Left ventricle myocardium superior (tissue), 1 donor: ENCODE results near the gene IL1B. TPM values are rescaled to one million over a fixed set of nuclear protein-coding genes. Genes with fewer than 3 reads are reported as not detected.

Source experiments
- ATAC-seq: fragments of 200-7000 bp; cut with Tn5 transposase; one replicate; pipeline ENCODE4 v1.9.1; 2020; ENCODE audit warnings: mild to moderate bottlenecking, moderate library complexity
- DNase-seq: peaks from one replicate; pipeline ENCODE4 v3.0.0-alpha.2; 2020
- intact Hi-C: fragments of 100-400 bp; cut with micrococcal nuclease; formaldehyde crosslinking; loops from one replicate; pipeline ENCODE4 v1.11.0; 2022
- long read RNA-seq: library from polyadenylated mRNA; unstranded; transcript quantifications from one replicate; pipeline ENCODE4 v2.0.0, GENCODE V29; 2021
- total RNA-seq: library from RNA; stranded (reverse); fragmentation: NEBNext Ultra II Directional; extraction: Animal tissue kit (Norgen Biotek cat#: 25700); gene quantifications from one replicate; pipeline ENCODE4 v1.2.1, GENCODE V29; 2021
- donor health status: DM: no; HTN: yes; CAD: no; lungs with severe emphysema.

IL1B gene
- total RNA-seq: 0.37 TPM
- long read RNA-seq: 0 reads

DNA sequence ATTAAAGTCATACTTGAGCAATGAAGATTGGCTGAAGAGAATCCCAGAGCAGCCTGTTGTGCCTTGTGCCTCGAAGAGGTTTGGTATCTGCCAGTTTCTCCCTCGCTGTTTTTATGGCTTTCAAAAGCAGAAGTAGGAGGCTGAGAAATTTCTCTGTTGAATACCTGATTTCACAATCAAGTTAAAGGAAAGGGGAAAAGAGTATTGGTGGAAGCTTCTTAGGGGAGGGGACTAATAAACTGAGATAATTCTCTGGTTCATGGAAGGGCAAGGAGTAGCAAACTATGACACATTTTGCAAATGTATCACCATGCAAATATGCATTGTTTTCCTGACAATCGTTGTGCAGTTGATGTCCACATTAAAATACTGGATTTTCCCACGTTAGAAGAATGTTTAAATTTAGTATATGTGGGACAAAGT, at the start of gene IL1B:
Gene IL1B (minus strand): TSS at position 85 of the 423 bp plus-strand sequence. CDS start 550 bp downstream, outside the sequence.
- ATAC-seq: no peak
- DNase-seq: no peak
- intact Hi-C loops: no loop called here

DNA sequence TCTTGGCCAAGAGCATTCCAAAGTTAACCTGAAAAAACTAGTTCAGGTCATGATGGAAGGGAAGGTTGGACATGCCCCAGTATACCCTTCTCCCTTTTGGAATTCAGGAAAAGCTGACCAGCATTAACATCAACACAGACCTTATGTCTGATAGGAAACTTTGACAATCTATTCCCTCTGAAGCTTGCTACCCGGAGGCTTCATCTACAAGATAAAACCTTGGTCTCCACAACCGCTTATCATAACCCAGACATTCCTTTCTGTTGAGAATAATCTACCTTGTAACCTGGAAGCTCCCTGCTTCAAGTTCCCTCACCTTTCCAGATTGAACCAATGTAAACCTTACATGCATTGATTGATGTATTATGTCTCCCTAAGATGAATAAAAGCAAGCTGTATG, 49.7 kb upstream of the IL1B start:
- DNase-seq (no peak), ATAC-seq (no peak)
- intact Hi-C loops: loop anchor here (10.0 kb wide), 1 partner anchor 131 kb away; no protein-coding TSS in a partner anchor

DNA sequence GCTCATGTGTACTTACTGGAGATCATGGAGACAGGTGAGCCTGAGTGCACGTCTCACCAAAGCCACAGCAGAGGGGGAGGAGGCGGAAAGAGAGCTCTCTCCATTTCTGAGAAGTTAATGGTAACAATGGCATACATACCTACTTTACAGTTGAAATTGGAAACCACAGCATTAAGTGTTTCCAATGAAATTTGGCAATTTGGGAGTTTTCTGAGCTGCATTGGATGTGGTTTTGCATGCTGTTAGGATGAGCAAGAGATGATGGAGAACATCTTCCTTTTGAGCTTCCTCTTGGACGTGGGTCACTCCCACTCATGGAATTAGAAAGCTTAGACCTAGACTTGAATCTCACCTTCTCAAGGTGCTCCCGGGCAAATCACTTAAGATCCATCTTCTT, 48.9 kb upstream of the IL1B start:
- DNase-seq (no peak), ATAC-seq (no peak)
- intact Hi-C loops: loop anchor here (10.0 kb wide), 1 partner anchor 131 kb away; no protein-coding TSS in a partner anchor

DNA sequence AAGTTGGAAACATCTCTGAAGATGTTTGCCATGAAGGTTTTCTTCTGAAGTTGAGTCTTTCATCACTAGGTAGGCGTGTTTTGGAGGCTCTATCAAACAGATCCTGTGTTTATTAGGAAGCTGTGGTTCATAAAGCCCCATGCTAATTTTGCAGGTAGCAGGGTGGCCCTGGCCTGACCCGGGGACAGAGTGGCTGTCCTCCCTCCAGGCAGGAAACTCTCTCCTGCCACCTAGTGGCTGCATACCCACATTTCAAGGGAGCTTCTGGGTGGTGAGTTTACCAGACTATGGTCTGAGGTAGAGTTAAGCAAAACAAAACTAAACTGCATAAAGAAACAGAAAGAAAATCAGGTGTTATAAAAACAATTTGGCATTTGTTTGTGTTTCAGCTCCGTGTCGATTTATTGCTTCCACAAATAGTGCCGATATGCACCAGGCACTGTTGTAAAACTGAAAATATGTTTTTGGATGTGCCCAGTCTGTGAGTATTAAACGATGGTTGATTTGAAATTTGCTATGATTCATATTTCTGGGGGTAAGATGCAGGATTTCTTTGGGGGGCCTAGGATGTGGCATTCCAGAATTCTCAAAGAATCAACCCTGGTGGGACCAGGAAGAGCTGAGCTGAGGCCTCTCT, 48.4 kb upstream of the IL1B start:
- intact Hi-C loops: loop anchor here (10.0 kb wide), 1 partner anchor 130 kb away; no protein-coding TSS in a partner anchor
- no peak for DNase-seq

DNA sequence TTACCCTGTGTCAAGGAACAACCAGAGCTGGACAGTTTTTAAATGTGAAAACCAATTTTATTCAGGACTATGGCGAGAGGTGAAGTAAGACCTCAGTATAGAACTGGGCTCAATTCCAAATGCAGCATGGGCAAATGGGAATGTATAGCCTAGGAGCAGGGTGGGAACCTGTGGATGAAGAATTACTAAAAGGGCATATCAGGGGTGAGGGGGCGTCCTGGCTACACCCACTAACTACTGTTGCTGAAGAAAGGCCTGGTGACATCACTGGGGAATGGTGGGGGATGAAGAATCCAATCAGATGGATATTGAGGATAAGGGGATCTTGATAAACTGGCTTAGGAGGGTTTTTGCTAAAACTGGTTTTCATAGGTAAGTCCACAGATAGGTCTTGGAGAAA, 47.1 kb upstream of the IL1B start:
- no peak for DNase-seq
- ATAC-seq: no peak
- intact Hi-C loops: loop anchor here (10.0 kb wide), 1 partner anchor 129 kb away; no protein-coding TSS in a partner anchor

More for the DNA sequence above, 48.4 kb upstream of the IL1B start:
- peak; percentile 55 for ATAC-seq

DNA sequence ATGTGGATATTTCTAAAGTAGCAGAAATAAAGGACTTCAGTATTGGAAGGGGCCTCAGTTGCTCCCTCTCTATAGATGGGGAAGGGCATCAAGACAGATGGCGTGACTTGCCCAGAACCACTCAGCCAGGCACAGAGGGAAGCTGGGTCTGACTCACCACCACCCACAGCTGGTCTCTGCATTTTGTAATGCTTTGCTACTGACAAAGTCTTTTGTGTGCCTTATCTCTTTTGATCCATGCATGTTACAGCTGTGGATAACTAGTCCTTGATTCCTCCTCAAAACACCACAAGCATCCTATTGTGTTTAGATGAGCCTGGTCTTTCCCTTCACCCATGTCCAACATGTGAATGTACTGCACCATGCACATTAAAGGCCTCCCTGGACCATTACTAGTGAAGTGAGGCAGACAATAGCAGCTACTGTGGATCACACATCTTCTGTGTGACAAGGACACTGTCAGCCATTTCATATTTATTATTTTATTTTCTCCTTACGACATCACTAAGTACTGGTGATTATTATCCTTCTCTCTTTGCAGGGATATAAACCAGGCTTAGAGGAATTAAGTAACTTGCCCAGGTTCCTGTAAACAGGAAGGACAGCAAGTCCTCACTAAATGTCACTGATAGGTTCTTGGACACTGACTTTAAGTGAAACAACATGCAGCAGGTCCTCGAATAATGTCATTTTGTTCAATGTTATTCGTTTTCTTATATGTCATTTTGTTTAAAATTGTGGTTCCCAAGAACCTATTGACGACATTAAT, 44.8 kb upstream of the IL1B start:
- DNase-seq: no peak
- peak; percentile 28 for ATAC-seq
- intact Hi-C loops: loop anchor here (10.0 kb wide), 1 partner anchor 127 kb away; no protein-coding TSS in a partner anchor

DNA sequence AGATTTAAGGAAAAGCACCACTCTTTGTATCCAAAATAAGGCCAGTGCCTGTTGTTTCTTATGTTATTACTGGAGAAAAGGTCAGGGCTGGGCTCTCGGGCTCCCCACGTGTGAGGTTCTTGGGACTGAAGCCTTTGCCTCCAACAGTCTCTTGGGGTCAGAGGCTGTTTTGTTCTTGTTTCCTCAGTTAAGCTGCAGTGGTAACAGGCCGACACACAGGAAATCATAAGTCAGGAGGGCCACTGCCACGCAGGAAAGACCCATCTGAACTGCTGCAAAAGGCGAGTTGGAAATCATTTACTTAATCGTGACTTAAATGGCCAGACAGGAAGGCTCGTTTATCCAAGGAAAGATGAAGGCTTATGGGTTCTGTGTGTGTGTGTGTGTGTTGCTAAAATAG, 44.1 kb upstream of the IL1B start:
- intact Hi-C loops: loop anchor here (10.0 kb wide), 1 partner anchor 126 kb away; no protein-coding TSS in a partner anchor
- DNase-seq (no peak), ATAC-seq (no peak)

DNA sequence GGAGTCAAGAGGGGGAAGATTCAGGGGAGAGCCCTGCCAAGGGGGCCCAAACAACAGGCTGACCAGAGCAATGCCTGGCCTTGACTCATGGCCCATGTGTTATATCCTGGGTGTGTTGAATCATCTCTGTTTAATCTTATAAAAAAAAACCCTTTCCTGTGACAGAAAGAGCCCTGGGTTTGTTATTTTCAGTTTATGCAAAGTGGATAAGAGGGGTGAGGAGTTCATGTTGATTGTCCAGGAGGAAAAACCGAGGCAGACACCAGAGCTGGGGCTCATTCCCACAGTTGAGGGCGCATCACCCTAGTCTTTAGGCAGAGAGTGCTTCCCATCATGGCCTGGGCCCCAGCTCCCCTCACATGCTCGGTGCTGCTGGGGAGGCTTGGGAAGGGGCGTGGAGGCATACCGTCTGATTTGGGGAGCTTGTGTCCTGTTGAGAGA, 43.5 kb upstream of the IL1B start:
- DNase-seq (no peak), ATAC-seq (no peak)
- intact Hi-C loops: loop anchor here (10.0 kb wide), 1 partner anchor 125 kb away; no protein-coding TSS in a partner anchor

DNA sequence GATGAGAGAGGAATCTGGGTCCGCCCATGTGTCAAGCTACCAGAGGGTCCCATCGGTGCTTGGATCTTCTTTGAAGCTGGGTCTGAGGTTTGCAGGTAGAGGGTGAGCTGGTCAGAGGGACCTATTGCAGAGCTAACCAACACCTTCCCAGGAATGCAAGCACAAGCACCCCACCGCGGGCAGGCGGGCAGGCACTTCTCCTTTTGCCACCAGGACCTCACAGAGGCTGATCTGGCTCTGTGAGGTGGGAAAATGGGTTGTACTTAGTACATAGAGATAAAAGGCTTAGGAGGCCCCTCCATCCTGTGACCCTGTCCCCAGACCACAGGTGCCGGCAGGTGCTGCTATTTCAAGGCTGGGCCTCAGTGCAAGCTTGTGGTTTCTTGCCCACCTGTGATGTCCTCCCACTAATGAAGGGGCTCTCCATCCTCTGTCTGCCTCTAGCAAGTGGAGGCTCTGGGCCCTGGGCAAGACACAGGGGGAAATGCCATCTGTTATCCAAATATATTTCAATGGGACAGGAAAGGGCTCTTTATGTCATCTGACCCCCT, 43.0 kb upstream of the IL1B start:
- ATAC-seq (no peak), DNase-seq (no peak)
- intact Hi-C loops: loop anchor here (10.0 kb wide), 1 partner anchor 125 kb away; no protein-coding TSS in a partner anchor

DNA sequence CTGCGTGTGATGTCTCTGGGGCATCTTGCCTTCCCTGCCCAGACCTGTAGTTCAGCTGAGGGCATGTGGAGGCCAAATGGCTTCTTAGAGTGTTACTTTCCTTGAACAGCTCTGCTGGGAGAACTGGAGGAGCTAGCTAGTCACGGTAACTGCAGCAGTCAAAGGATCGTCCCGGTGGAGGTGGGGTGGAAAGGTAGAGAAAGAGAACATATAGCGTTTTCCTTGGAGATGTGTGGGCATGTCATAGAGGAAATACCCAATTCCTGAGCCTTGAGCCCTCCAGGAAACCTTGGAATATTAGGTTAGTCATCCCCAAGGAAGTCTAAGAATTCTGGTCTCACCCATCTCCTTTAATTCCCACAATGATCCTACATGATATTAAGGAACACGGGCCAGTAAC, 40.8 kb upstream of the IL1B start:
- DNase-seq: no peak
- intact Hi-C loops: no loop called here
- no peak for ATAC-seq

DNA sequence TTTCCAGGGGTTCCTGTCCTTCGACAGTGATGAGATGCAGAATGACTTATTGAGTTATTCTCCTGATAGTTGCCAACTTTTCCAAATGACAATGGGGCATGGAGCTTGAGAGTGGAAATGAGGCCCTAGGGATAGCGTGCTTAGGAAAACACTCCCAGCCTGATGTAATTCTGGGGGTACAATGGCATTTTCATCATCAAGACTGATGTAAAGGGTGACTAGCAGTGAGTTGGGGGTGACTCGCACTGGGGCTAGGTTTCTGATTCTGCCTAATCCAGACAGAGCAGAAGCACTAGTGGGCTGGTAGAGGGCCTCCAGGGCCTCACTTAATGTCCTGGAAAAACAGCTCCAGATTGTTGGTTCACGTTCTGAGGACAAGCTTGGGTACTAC, 40.4 kb upstream of the IL1B start:
- DNase-seq: no peak
- no peak for ATAC-seq
- intact Hi-C loops: no loop called here

DNA sequence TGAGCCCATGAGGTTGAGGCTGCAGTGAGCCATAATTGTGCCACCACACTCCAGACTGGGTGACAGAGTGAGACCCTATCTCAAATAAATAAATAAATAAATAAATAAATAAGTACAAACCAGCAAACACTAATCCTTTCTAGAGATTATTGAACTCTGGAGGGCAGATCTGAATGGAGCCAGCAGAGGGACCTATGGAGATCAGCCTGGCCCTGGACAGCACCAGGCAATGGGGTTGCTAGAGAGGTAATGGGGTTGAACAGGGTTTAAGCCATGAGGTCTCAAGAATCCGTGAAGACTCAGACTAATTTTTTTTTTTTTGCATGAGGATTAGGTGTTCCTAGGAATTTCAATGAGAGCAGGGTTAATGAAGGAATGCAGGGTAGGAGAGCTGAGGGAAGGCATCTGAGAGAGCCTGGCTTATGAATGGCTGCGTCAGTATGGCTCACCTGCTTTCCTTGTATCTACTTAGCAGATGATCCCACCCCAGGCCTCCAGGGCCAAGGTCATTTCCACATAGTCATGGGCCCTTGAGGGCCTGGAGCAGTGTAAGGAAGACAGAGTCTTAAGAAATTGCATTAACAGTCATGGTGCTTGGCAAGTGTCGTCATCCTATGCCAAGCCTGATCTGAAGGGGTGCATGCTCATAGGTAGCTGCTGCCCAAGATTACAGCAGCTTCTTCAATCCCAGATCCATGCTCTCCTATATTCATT, 39.8 kb upstream of the IL1B start:
- intact Hi-C loops: no loop called here
- DNase-seq (no peak), ATAC-seq (no peak)

DNA sequence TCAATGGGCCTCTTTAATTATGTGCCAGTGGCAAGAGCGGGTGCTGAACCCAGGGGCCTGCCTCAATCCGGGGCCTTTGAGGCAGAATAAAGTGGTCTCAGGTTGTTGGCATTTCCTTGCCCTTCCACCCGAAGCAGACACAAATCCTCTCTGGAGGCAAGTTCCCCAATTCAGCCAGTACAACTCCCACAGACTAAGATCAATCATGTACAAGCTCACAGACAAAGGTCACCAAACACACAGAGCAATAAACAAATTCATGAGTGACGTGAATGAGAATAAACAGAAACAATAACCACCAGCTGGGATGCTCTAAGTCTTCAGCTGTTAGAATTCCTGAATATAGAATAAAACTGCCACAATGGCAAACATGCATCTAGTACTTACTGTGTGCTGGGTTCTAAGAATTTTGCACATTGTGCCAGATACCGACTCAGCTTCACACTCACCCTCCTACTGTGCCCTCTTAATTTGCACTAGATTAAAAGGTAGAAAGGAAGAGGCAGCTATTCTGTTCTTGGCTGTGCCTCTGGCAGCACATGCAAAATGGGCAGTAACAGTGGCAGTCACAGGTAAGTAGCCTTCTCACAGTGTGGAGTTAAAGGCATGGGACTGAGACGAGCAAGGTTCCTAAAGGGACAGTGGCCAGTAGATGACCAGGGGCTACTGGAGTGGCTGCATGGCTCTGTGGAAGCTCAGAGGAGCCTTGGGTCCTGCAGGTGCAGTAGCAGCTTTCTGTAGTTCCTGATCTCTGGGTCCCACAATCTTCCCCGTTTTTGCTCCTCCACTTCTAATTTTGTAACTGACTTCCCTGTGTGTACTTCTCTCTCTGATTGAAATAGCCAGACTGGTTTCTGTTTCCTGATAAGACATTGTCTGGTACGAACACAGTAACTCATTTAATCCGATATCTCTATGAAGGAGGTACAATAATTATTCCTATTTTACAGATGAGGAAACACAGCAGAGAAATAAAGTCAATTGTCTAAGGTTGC, 34.6 kb upstream of the IL1B start:
- intact Hi-C loops: no loop called here
- no peak for ATAC-seq
- no peak for DNase-seq

DNA sequence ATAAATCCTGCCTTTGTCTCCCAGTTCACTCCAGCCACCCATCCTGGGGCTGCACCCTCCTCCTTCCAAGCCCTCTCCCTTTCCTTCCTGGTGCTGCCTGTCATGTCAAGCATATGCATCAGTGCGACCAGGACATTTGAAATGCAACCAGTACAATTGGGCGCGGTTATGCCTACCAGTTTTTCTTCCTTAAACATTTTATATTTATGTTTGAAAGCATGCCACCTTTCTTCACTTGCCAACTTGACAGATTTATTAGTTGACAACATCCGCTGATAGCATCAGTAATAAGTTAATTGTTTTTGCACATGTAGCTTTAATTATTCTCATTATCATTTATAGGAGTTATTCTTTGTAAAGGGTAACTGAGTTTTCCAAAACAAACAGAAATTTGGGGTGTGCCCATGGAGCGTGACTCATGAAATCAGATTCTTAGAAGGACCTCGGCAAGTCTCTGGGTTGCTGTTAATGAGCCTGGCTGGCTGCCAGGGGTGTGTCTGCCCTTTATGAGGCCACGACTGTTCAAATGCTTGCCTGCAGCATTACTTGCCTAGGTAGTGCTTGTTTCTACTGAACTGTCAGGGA, 32.8 kb upstream of the IL1B start:
- DNase-seq (peak; percentile 83), ATAC-seq (peak; percentile 74)
- intact Hi-C loops: no loop called here

DNA sequence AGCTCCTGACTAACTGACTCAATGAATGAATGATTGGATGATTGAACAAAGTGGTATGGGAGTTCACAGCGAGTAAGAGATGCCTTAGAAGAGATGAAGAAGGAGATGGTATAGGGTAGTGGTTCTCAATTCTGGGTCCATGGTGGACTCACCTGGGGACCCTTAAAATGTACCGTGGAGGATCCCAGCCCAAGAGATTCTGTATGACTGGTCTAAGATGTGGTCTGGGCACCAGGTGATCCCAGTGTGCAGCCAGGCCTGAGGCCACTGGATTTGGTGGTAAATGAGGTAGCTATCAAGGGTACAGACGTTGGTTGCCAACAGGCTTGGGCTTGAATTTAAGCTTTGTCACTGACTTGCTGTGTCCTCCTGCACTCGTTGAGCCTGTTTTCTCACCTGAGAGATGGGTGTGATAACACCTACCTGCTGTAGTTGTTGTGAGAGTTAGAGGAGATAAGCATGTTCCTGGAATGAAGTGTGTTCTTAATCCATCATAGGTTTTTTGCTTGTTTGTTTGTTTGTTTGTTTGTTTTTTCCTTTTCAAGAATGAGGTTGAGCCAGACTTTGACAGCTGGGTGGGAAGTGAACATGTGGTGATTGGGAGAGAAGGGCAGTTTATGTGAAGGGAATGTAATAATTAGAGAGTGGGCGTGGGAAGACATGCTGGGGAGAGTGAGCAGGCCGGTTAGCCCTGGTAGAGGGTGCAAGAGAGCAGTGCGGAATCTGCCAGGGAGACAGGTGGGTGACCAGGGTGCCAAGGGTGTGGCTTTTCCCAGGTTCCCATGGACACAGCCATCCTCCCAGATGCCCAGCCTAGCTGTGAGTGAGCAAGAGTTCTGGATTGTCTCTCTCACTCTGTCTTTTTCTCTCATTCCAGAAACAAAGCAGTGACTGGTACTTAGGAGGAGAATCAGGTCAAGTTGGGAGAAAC, 31.4 kb upstream of the IL1B start:
- intact Hi-C loops: no loop called here
- DNase-seq (no peak), ATAC-seq (no peak)

DNA sequence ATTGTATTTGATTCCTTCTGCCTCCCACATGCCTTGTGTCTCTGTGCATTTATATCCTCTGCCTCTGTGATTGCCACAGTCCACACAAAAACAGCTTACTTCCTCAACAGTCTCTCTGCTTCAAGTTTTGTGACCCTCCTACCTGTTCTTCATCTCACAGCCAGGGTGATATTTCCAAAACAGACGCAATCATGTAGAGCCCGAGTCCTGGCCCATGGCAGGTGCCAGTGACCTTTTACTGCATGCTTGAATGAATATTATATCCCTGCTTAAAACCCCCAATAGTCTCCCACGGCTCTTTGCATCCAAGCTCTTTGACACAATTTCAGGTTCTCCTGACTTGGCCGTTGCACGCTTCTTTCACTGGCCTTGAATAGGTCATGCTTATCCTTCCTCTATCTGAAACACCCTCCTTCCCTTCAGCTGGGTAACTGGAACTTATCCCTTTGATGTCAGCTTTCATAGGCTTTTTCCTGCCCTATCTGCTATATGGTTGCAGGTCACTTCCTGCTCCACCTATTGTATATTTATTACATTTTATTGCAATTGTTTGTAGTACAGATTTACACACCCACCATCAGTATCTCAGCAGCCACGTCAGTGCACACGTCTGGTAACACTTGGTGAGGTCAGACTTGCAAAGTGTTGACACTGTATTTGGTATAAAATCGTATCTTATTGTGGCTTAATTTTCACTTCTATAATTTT, 29.7 kb upstream of the IL1B start:
- intact Hi-C loops: no loop called here
- ATAC-seq (no peak), DNase-seq (no peak)
